DOHH2 (cell line): ENCODE results near the gene MRFAP1.

ENCODE experiments used
- EZH2phosphoT487 ChIP-seq: fragments of 200-600 bp; sonication (generic); IDR thresholded peaks from 2 replicates; pipeline ENCODE4 v1.6.1; 2017; ENCODE audit warnings: borderline replicate concordance, mild to moderate bottlenecking, antibody characterized with exemption, low read length, moderate library complexity, mixed read lengths
- TF ChIP-seq, protein P1 (sequence below): fragments of 200-600 bp; sonication (generic); IDR thresholded peaks from one replicate; pipeline ENCODE4 v1.5.1; 2014; ENCODE audit warnings: antibody characterized with exemption, mild to moderate bottlenecking, low read depth, low read length; ENCODE audit not compliant: poor library complexity, severe bottlenecking

DNA sequence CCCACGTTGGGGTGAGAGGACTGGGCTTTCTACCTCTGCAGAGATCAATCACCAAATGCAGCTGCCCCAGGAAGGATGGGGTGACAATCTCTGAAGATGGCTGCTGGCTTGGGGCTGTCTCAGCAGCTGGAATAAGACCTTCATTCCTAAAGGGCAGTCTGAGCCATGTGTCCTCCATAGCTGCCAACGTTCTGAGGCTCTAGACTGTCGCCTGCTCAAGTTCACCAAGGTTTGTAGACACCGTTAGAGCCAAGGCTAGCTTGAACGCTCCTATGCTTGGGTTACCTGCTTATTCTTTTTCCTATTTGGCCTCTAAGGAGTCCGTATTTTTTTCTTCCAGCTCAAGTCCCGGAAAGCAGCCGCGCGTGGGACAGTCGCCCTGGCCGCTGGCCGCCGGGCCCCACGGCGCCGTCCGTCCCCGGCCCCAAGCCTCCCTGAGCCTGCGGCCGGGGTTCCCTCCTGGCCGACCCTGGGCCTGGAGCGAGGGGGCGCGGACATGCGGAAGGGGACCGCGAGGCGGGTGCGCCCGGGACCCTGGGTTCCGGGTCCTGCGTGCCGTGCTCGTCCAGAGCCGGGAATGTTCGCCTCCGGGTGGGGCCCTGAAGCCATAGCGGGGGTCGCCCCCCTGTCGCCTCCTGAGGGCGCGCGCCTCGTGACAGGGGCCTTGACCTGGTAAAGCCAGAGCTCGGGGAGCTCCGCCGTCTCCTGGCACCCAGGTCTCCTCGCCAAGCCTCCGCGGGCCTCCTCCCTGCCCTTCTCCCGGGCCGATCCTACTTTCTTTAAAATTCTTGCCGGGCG, 23.3 kb downstream of the MRFAP1 start:
- TF ChIP-seq, protein P1, sequence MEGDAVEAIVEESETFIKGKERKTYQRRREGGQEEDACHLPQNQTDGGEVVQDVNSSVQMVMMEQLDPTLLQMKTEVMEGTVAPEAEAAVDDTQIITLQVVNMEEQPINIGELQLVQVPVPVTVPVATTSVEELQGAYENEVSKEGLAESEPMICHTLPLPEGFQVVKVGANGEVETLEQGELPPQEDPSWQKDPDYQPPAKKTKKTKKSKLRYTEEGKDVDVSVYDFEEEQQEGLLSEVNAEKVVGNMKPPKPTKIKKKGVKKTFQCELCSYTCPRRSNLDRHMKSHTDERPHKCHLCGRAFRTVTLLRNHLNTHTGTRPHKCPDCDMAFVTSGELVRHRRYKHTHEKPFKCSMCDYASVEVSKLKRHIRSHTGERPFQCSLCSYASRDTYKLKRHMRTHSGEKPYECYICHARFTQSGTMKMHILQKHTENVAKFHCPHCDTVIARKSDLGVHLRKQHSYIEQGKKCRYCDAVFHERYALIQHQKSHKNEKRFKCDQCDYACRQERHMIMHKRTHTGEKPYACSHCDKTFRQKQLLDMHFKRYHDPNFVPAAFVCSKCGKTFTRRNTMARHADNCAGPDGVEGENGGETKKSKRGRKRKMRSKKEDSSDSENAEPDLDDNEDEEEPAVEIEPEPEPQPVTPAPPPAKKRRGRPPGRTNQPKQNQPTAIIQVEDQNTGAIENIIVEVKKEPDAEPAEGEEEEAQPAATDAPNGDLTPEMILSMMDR: no peak
- no peak for TF ChIP-seq EZH2phosphoT487
